Retinal pigment epithelial cell (primary cell): ENCODE measurements around the gene ATP10A.

Experiments
- DNase-seq: peaks from one replicate; pipeline ENCODE4 v3.0.0-alpha.2; 2010; ENCODE audit warnings: low read depth
- H3K4me3 ChIP-seq: 2 replicates; pipeline ENCODE4 v1.5.1; 2011; ENCODE audit warnings: mild to moderate bottlenecking, low read length, control low read depth, moderate library complexity
- CTCF ChIP-seq: conservative IDR thresholded peaks from 2 replicates; pipeline ENCODE4 v1.5.1; 2011; ENCODE audit warnings: low read depth, low read length, control low read depth, inconsistent platforms

ATP10A gene

GRCh38 chr15:25800761-25801515 lies 62.2 kb downstream of the ATP10A start:
- no peak overlapping the region for H3K4me3 ChIP-seq
- no peak for TF ChIP-seq CTCF
- DNase-seq = no peak

DNA sequence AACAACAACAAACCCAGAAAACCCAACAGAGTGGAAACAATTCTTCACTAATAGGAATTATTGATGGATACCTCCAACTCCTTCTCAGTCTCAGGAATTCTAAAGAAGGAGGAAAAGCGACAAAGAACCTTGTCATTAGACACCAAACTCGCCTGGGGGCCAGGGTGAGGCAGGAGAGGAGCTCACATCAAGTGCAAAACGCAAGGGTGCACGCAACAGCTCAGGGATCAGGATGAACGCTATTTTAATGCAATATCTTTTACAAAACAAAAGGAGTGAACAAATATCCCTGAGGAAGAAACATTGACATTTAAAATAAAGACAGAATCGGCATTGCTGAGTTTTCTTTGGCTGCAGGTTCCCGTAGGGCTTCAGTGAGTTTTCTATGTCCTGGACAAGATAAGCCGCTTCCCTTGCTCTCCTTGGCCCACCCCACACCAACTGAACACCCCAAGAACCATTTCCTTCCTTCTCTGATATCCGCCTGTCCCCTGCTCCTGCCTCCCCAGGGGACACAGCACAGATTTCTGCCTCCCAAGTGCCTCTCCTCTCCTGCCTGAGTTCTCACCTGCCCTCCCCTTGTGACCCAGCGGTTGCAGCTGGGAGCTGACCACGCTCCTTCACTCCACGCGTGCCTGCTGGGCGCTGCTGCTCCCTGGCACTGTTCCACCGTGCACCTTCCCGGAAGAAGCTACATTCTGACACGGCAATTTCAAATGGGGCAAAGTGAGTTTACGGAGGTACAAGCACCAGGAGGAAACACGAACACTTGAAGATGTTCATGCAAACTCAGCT lies 63.0 kb downstream of the ATP10A start:
- TF ChIP-seq CTCF = no peak
- no peak overlapping the region for H3K4me3 ChIP-seq
- DNase-seq = no peak

DNA sequence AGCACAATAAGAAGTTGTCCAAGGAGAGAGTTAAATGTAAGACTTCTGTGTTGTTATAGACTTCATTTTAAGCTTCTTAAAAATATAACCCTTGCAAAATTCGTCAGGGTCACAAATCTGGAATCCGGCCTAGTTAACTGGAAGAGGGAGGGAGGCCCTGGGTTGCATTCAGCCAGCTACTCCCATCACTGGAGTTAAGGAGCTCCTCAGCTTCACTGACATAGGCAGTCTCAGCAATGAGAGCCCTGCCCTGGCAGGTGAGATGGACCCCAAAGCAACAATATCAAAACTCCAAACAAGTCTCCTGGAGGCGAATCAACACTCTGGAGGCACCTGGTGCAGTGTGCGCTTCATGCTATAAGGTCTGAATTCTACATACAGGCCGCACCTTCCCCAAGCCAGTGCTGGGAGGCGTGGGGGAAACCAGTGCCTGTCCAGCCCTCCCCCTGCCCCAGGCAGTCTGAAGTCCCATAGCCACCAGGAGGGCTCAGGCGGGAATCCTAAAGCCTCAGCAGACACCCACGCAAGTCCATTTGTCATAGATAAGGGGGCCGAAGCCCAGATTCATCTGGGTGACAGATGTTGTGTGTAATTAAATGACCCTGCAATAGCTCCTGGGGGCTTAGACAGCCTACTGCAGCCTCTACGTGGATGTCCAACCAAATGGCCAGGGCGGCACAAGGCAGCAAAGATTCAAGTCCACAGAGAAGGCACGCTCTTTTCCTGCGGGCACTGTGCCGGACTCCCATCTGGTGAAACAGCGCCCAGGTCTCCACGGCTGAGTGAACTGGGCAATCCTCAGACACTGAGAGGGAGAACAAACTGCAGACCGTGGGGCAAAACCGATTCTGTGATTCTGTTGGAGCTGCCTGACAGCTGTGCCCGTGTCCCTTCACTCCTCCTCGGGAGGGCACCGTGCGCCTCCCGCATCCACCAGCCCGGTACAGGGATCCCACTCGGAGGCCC lies 64.9 kb downstream of the ATP10A start:
- no peak for DNase-seq
- no peak for TF ChIP-seq CTCF
- no peak overlapping the region for H3K4me3 ChIP-seq

DNA sequence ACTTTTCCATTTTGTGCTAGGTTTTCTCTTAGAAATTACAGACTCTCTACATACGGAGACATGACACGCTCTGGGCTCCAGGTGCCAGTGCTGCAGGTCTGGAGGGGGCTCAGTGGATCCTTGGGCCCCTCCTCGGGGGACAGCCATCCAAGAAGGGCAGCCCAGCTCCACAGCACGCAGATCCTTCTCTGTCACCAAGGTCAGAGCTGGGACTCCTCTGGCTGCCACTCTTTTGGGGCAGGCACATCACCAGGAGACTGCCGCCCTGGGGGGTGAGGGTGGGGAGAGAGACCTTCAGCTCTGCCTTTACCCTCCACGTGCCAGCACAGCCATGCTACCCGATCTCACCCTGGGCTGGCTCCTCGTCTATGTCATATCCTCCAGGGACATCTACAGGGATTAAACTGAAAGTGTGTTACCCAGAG lies 65.6 kb downstream of the ATP10A start:
- DNase-seq = no peak
- no peak overlapping the region for H3K4me3 ChIP-seq
- no peak for TF ChIP-seq CTCF

GRCh38 chr15:25797035-25797434 lies 66.1 kb downstream of the ATP10A start:
- H3K4me3 ChIP-seq = no peak overlapping the region
- TF ChIP-seq CTCF = no peak
- no peak for DNase-seq

GRCh38 chr15:25796395-25796794 lies 66.7 kb downstream of the ATP10A start:
- TF ChIP-seq CTCF = no peak
- no peak for DNase-seq
- H3K4me3 ChIP-seq = no peak overlapping the region
